Peyer's patch (tissue), 4 donors: Measurements from ENCODE around the gene HACD2. TPM values are rescaled to one million over a fixed set of nuclear protein-coding genes. Genes with fewer than 3 reads are reported as not detected.
"Not testable (repeated sequence)": the region's sequence is repeated elsewhere in the genome, so short reads cannot be mapped to it uniquely, and the experiment has no call there.

Experiments used
- DNase-seq, 3 donors: peaks; one replicate each; pipeline ENCODE4 v3.0.0-alpha.2; 2017 to 2019
- H3K27ac ChIP-seq, 4 donors: fragments of 200-600 bp; sonication (generic); one replicate each; pipeline ENCODE4 v1.5.1; 2016 to 2019
- H3K27me3 ChIP-seq, 2 donors: fragments of 200-600 bp; sonication (generic); one replicate each; pipeline ENCODE4 v1.5.1; 2019
- H3K36me3 ChIP-seq, 3 donors: fragments of 200-600 bp; sonication (generic); one replicate each; pipeline ENCODE4 v1.5.1; 2016 to 2019
- H3K4me1 ChIP-seq, 4 donors: fragments of 200-600 bp; sonication (generic); one replicate each; pipeline ENCODE4 v1.5.1; 2016 to 2019
- H3K4me3 ChIP-seq, 4 donors: fragments of 200-600 bp; sonication (generic); 1 replicate in 3 of 4; 2 replicates in 1 of 4; pipeline ENCODE4 v1.5.1; 2016 to 2019; ENCODE audit warnings: mild to moderate bottlenecking in 1 of 4
- H3K9me3 ChIP-seq, 4 donors: fragments of 200-600 bp; sonication (generic); one replicate each; pipeline ENCODE4 v1.5.1; 2016 to 2019; ENCODE audit warnings: mild to moderate bottlenecking in 1 of 4
- POLR2A ChIP-seq, 2 donors: fragments of 450-650 bp; IDR thresholded peaks; one replicate each; pipeline ENCODE4 v1.5.1; 2017; ENCODE audit warnings: antibody characterized with exemption in 2 of 2, mild to moderate bottlenecking in 2 of 2, moderate library complexity in 2 of 2
- total RNA-seq, 4 donors: library from RNA; depleted of rRNA; stranded (reverse); fragments of >200 nt; gene quantifications; one replicate each; pipeline ENCODE4 v1.1.0, GENCODE V29; 2016
- TF ChIP-seq, protein P1 (sequence below), 6 experiments: fragments of 450-650 bp in 4 of 6; fragments of 200-600 bp in 2 of 6; sonication (generic) in 1 of 6; IDR thresholded peaks; one replicate each; pipeline ENCODE4 v1.5.1; 2017 to 2019; ENCODE audit warnings: antibody characterized with exemption in 6 of 6, mild to moderate bottlenecking in 3 of 6, moderate library complexity in 1 of 6

The HACD2 gene
- total RNA-seq, 4 donors from 2014 or later = 19.8 to 53.6 (median 27.6) TPM

DNA sequence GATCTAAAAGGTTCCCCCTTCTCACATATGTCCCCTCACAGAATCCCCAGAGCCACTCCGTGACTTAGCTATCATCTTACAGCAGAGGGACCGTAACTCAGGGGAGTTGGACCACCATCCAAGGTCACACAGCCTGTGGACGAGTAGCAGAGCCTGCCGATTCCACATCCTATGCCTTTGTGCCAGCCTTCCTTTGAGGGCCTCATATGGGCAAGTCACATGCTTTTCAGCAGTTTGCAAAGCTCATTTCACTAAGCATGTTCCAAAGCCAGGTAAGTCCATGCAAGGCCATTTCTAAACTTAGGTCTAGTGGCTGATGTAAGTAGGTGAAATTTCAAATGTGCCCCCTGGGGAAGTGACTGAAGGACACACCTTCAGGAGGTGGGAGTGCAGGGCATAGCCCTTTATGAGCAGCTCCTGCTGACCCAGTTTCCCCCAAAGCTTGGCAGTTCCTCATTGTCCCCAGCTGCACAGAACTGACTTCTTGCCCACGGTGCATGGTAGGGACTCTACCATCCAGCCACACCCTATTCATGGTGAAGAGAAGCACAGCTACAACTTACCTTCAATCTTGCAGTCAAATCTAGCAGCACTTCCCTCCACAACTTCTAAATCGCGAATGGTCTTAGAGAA is 33.3 kb upstream of the HACD2 start:
- Histone ChIP-seq H3K4me1 (no peaks in the 10 kb centered on the region), H3K36me3 (peaks cover 0 to 20% (median 0%) of the 10 kb centered on the region in 3 donors), H3K4me3 (peak overlapping the region in 1 of 4 donors; percentile 41), H3K27me3 (no peaks in the 10 kb centered on the region), H3K27ac (peak overlapping the region in 1 of 4 donors; percentile 82), H3K9me3 (no peaks in the 10 kb centered on the region)
- DNase-seq = no peak
- no peak for TF ChIP-seq POLR2A (IDR thresholded peaks at IDR 0.05)
- TF ChIP-seq, protein P1, sequence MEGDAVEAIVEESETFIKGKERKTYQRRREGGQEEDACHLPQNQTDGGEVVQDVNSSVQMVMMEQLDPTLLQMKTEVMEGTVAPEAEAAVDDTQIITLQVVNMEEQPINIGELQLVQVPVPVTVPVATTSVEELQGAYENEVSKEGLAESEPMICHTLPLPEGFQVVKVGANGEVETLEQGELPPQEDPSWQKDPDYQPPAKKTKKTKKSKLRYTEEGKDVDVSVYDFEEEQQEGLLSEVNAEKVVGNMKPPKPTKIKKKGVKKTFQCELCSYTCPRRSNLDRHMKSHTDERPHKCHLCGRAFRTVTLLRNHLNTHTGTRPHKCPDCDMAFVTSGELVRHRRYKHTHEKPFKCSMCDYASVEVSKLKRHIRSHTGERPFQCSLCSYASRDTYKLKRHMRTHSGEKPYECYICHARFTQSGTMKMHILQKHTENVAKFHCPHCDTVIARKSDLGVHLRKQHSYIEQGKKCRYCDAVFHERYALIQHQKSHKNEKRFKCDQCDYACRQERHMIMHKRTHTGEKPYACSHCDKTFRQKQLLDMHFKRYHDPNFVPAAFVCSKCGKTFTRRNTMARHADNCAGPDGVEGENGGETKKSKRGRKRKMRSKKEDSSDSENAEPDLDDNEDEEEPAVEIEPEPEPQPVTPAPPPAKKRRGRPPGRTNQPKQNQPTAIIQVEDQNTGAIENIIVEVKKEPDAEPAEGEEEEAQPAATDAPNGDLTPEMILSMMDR (IDR thresholded peaks at IDR 0.05) = no peak

DNA sequence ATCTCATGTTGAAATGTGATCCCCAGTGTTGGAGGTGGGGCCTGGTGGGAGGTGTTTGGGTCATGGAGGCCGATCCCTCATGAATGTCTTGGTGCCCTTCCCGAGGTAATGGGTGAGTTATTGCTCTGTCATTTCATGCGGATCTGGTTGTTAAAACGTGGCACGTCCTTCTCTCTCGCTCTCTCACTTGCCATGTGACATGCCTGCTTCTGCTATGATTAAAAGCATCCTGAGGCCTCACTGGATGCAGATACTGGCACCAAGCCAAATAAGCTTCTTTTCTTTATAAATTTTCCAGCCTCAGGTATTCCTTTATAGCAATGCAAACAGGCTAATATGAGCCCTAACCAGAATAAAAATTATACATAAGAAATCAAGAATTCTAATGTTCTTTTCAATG is 31.7 kb upstream of the HACD2 start:
- Histone ChIP-seq H3K27ac (no peak overlapping the region), H3K4me1 (no peaks in the 10 kb centered on the region), H3K36me3 (peaks cover 0 to 32% (median 0%) of the 10 kb centered on the region in 3 donors), H3K9me3 (no peaks in the 10 kb centered on the region), H3K4me3 (peak overlapping the region in 1 of 4 donors; percentile 41), H3K27me3 (no peaks in the 10 kb centered on the region)
- no peak for DNase-seq
- TF ChIP-seq POLR2A (IDR thresholded peaks at IDR 0.05) = no peak
- TF ChIP-seq, protein P1 (IDR thresholded peaks at IDR 0.05) = no peak

DNA sequence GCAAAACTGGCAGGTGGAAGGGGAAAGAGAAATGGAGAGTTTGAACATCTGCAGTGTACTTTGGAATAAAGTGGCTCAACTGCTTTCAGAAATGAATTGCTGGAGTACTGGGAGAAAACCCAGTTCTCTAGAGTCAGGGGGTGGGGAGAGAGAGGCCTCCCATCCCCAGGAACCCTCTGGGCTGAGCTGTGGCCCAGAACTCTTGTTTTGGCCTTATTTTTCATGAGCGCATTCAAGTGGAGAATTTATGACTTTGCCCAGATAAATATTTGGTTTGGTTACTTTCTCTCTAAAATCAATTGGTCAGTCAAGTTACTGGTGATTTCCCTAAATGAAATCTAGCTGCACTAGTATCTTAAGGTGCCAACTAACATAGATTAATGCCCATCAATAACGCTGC is 28.7 kb upstream of the HACD2 start:
- Histone ChIP-seq H3K4me3 (no peak overlapping the region), H3K27me3 (no peaks in the 10 kb centered on the region), H3K36me3 (peaks cover 0 to 33% (median 0%) of the 10 kb centered on the region in 3 donors), H3K4me1 (no peaks in the 10 kb centered on the region), H3K9me3 (no peaks in the 10 kb centered on the region), H3K27ac (no peak overlapping the region)
- DNase-seq = no peak
- TF ChIP-seq, protein P1 (IDR thresholded peaks at IDR 0.05) = no peak
- TF ChIP-seq POLR2A (IDR thresholded peaks at IDR 0.05) = no peak

DNA sequence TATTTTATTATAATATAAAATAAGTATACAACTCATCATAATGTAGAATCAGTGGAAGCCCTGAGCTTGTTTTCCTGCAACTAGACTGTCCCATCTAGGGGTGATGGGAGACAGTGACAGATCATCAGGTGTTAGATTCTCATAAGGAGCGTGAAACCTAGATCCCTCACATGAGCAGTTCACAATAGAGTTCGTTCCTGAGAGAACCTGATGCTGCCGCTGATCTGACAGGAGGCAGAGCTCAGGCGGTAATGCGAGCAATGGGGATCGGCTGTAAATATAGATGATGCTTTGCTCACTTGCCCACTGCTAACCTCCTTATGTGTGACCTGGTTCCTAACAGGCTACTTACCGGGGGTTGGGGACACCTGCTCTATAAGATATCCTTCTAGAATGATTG is 26.8 kb upstream of the HACD2 start:
- H3K36me3 ChIP-seq = peaks cover 0 to 28% (median 0%) of the 10 kb centered on the region in 3 donors
- not testable (repeated sequence) for H3K4me3 ChIP-seq, H3K27ac ChIP-seq, H3K27me3 ChIP-seq, DNase-seq, H3K4me1 ChIP-seq, H3K9me3 ChIP-seq

DNA sequence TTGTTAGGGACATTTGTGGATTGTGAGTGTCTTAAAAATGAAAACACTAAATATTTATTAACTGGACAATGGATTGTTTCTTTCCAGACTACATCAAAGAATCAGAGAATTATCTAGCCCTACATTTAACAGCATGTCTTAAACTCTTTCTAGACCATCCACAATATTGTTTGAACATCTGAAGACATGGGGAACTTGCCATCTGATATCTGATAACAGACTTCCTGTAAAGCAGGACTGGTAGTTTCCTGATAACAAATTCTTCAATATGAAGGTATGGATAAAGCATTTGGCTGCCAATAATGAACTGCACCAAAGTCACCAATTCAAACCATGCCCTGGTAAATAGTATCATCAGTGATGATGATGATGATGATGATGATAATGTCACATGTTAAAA is 26.2 kb upstream of the HACD2 start:
- H3K27ac ChIP-seq = no peak overlapping the region
- no peaks in the 10 kb centered on the region for H3K9me3 ChIP-seq
- peaks cover 0 to 23% (median 0%) of the 10 kb centered on the region in 3 donors for H3K36me3 ChIP-seq
- H3K4me3 ChIP-seq = no peak overlapping the region
- no peak for DNase-seq
- TF ChIP-seq, protein P1 (IDR thresholded peaks at IDR 0.05) = no peak
- TF ChIP-seq POLR2A (IDR thresholded peaks at IDR 0.05) = no peak
- no peaks in the 10 kb centered on the region for H3K27me3 ChIP-seq
- H3K4me1 ChIP-seq = no peaks in the 10 kb centered on the region

DNA sequence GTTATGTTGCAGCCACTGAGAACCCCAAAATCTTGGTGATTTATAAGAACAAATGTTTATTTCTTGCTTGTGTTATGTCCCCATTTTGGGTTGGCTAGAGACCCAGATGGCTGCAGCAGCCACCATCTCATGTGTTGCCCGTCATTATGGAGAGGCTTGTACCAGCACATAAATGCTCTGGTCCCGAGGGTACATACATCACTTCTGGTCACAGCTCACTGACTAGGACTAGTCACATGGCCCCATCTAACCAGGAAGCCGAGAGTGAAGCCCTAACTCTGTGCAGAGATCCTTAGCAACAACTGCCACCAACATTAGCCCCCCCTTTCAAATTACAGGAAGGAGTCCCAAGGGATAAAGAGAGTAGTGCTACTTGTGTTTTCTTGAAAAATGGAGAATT is 25.5 kb upstream of the HACD2 start:
- no peak overlapping the region for H3K4me3 ChIP-seq
- H3K4me1 ChIP-seq = no peaks in the 10 kb centered on the region
- peaks cover 0 to 19% (median 0%) of the 10 kb centered on the region in 3 donors for H3K36me3 ChIP-seq
- TF ChIP-seq POLR2A (IDR thresholded peaks at IDR 0.05) = no peak
- TF ChIP-seq, protein P1 (IDR thresholded peaks at IDR 0.05) = no peak
- H3K27ac ChIP-seq = no peak overlapping the region
- DNase-seq = peak in 1 of 3 donors; percentile 47
- H3K27me3 ChIP-seq = no peaks in the 10 kb centered on the region
- no peaks in the 10 kb centered on the region for H3K9me3 ChIP-seq
